Ectodermal cell (in vitro differentiated cells): ENCODE data around the gene FARP1.

ENCODE experiments used
- H3K27ac ChIP-seq: 2 replicates; pipeline ENCODE4 v1.7.0; 2013; ENCODE audit warnings: mild to moderate bottlenecking, low read depth, low read length; ENCODE audit not compliant: insufficient read depth, poor library complexity, severe bottlenecking
- H3K27me3 ChIP-seq: 2 replicates; pipeline ENCODE4 v1.7.0; 2013; ENCODE audit warnings: mild to moderate bottlenecking, low read length; ENCODE audit not compliant: insufficient read depth, control insufficient read depth, poor library complexity, severe bottlenecking
- H3K36me3 ChIP-seq: one replicate; pipeline ENCODE4 v1.7.0; 2013; ENCODE audit warnings: low read length; ENCODE audit not compliant: control insufficient read depth, insufficient read depth
- H3K4me1 ChIP-seq: one replicate; pipeline ENCODE4 v1.7.0; 2013; ENCODE audit warnings: low read length; ENCODE audit not compliant: control insufficient read depth, insufficient read depth
- H3K4me3 ChIP-seq: 2 replicates; pipeline ENCODE4 v1.7.0; 2013; ENCODE audit warnings: low read depth, low read length, control low read depth; ENCODE audit not compliant: insufficient read depth
- H3K9me3 ChIP-seq: 2 replicates; pipeline ENCODE4 v1.7.0; 2013; ENCODE audit warnings: mild to moderate bottlenecking, low read length, moderate library complexity; ENCODE audit not compliant: control insufficient read depth
- WGBS, 2 experiments: methylation state at CpG; one replicate each; pipeline ENCODE4 v1.1.7; 2013; ENCODE audit warnings: missing lambda C conversion rate in 2 of 2; 5-methylcytosine and 5-hydroxymethylcytosine counted together

Gene FARP1

DNA sequence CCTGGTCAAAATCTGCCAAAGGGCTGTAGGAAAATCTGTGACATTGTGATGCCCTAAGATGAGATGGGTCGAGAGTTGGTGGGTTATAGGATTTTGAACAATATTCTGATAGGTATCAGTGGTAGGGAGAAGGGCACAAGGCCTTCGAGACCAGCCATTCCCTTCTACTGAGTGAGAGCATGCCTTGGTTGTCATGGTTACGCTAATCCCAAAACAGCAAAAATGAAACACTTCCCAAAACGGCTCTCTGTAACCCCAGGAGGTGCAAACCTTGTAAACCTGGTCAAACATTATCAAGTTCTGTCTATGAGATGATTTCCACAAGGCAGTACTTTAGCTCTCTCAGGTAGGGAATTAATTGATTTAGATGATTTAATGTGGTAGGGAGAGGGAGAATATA lies 192.8 kb downstream of the FARP1 start:
- no peak overlapping the region for H3K4me3 ChIP-seq
- peaks cover 10% of the 10 kb centered on the region for H3K4me1 ChIP-seq
- no peak overlapping the region for H3K27ac ChIP-seq
- no peaks in the 10 kb centered on the region for H3K27me3 ChIP-seq
- no peaks in the 10 kb centered on the region for H3K36me3 ChIP-seq
- 85 to 87% methylated on average over 4 of the region's 4 CpGs for WGBS, 2 experiments
- no peaks in the 10 kb centered on the region for H3K9me3 ChIP-seq

DNA sequence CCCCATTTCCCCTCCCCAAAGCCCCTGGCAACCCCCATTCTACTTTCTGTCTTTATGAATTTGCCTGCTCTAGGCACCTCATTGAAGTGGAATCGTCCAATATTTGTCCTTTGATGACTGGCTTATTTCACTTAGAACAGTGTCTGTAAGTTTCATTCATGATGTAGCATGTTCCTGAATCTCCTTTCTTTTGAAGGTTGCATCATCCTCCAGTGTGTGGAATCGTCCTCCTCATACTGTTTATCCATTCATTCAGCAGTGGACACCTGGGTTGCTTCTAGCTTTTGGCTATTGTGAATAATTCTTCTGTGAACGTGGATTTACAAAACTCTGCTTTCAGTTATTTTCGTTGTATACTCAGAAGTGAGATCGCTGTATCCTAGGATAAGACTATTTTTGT lies 195.4 kb downstream of the FARP1 start:
- Histone ChIP-seq H3K27me3 (no peaks in the 10 kb centered on the region), H3K27ac (no peak overlapping the region), H3K4me1 (peaks cover 2% of the 10 kb centered on the region), H3K4me3 (no peak overlapping the region), H3K36me3 (no peaks in the 10 kb centered on the region), H3K9me3 (no peaks in the 10 kb centered on the region)
- WGBS, 2 experiments, result 91 to 95% methylated on average over 5 of the region's 5 CpGs

DNA sequence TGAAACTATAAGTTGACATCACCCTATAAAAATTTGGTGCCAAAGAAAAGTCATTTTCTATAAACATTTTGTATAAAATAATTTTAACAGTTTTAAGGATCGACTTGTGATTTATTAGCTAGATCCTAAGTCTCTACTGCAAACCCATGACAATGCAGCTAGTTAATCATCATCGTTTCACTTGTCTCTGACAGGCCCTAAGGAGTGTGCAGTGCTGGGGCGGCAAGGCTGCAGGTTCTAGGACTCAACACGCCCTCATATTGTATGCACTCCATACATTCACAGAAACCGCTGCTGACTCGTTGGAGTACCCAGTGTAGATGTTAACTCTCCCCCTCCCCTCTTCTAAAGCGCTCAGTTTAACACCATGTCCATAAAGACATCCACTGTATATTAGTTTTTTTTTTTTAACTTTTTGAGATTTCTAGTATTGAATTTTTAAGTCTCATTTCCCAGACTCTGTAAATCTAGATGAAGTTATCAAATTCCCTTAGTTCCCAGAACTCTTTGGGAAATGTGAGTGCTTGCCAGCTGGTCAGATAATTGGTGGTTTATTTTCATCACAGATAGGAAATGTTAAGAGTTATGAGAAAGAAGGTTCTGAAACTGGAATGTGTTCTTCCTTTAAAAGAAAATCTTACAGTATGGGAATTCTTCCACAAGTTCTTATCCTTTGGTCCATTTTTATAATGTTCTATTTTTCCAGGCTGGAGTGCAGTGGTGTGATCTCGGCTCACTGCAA lies 197.0 kb downstream of the FARP1 start:
- Histone ChIP-seq H3K9me3 (no peaks in the 10 kb centered on the region), H3K4me1 (no peaks in the 10 kb centered on the region), H3K27me3 (no peaks in the 10 kb centered on the region), H3K4me3 (no peak overlapping the region), H3K36me3 (no peaks in the 10 kb centered on the region), H3K27ac (no peak overlapping the region)
- WGBS, 2 experiments, result 96% methylated on average over 7 of the region's 8 CpGs

DNA sequence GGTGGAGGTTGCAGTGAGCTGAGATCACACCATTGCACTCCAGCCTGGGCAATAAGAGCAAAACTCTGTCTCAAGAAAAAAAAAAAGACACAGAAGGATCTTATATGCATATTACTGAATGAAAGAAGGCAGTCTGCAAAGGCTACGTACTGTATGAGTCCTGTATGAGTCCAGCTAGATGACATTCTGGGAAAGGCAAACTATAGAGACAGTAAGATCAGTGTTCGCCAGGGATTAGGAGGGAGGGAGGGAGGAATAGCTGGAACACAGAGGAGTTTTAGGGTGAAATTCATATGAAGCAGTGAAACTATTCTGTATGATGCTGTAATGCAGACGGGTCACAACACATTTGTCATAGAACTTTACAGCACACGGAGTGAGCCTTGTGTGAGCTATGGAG lies 200.1 kb downstream of the FARP1 start:
- 91 to 94% methylated on average over 4 of the region's 4 CpGs for WGBS, 2 experiments
- Histone ChIP-seq H3K4me3 (no peak overlapping the region), H3K36me3 (no peaks in the 10 kb centered on the region), H3K4me1 (no peaks in the 10 kb centered on the region), H3K9me3 (no peaks in the 10 kb centered on the region), H3K27ac (no peak overlapping the region), H3K27me3 (no peaks in the 10 kb centered on the region)

DNA sequence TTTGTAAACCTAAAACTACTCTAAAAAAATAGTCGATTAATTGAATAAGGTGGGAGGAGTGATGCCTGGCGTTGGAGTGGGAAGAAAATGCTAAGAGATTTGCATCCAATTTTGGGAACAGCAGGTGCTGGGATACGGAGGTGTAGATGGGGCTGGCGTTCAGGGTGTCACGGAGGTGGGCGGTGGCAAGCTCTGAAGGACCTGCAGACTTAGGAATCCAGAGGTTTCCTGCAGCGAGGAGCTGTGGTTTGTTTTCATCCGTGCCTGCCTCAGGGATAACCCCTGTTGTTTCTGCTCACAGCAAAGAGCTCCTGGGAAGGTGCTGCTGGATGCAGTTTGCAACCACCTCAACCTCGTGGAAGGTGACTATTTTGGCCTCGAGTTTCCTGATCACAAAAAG lies 200.6 kb downstream of the FARP1 start:
- no peaks in the 10 kb centered on the region for H3K4me1 ChIP-seq
- H3K9me3 ChIP-seq, result no peaks in the 10 kb centered on the region
- no peaks in the 10 kb centered on the region for H3K36me3 ChIP-seq
- 62% methylated on average over 10 of the region's 10 CpGs for WGBS, 2 experiments
- H3K27ac ChIP-seq, result no peak overlapping the region
- H3K4me3 ChIP-seq, result no peak overlapping the region
- H3K27me3 ChIP-seq, result no peaks in the 10 kb centered on the region

DNA sequence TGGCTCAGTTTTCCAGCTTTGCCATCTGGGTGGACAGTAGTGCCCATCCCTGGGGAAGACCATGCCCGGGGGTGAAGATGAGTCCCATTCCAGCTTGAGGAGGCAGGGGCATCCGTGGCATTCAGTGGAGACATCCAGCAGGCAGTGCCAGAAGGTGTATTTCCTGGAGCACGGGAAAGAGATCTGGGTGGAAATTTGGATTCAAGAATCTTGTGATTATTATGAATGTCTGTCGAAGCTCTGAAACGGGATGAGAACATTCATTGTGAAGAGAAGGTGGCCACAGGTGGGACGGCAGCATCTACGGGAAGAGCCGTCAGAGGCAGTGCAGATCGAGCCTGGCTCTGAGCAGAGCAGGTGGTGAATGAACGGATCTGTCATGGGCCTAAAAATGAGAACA lies 201.5 kb downstream of the FARP1 start:
- 91 to 94% methylated on average over 10 of the region's 10 CpGs for WGBS, 2 experiments
- Histone ChIP-seq H3K27ac (no peak overlapping the region), H3K4me1 (no peaks in the 10 kb centered on the region), H3K27me3 (no peaks in the 10 kb centered on the region), H3K9me3 (no peaks in the 10 kb centered on the region), H3K4me3 (no peak overlapping the region), H3K36me3 (no peaks in the 10 kb centered on the region)

DNA sequence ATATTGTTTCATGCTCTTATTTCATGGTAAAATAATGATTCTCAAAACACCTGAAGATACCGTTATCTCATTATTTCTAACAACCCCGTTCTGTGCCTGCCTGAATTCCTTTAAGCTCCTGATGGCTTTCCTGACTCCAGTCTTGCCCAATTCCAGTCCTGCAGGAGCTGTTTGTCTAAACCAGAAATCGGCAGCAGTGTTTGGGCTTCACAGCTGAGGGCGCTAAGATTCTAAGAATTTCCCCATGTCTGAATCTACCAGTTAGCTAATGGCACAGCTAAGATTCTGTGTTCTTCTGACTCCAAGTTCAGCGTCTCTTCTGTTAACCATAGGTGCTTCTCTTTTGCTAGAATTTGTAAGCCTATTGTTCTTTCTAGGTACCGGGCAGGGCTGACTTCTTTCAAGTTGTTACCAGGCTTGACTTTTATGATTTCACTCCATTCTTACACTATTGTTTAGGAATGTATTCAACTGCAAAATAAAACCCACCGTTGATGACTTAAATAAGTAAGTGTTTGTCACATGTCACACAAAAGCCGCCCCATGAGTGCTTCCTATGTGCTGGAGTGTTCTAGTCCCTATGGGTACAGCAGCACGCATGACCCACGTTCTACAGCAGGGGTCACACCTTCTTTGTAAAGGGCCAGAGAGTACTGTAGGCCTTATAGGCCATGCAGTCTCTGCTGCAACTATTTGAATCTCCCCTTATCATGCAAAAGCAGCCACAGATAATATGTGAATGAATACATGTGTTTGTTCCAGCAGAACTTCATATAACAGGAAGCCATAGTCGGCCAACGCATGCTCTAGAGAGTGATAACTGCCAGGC lies 202.4 kb downstream of the FARP1 start:
- Histone ChIP-seq H3K36me3 (no peaks in the 10 kb centered on the region), H3K4me1 (no peaks in the 10 kb centered on the region), H3K4me3 (no peak overlapping the region), H3K27ac (no peak overlapping the region), H3K27me3 (no peaks in the 10 kb centered on the region), H3K9me3 (no peaks in the 10 kb centered on the region)
- 91 to 92% methylated on average over 12 of the region's 12 CpGs for WGBS, 2 experiments

DNA sequence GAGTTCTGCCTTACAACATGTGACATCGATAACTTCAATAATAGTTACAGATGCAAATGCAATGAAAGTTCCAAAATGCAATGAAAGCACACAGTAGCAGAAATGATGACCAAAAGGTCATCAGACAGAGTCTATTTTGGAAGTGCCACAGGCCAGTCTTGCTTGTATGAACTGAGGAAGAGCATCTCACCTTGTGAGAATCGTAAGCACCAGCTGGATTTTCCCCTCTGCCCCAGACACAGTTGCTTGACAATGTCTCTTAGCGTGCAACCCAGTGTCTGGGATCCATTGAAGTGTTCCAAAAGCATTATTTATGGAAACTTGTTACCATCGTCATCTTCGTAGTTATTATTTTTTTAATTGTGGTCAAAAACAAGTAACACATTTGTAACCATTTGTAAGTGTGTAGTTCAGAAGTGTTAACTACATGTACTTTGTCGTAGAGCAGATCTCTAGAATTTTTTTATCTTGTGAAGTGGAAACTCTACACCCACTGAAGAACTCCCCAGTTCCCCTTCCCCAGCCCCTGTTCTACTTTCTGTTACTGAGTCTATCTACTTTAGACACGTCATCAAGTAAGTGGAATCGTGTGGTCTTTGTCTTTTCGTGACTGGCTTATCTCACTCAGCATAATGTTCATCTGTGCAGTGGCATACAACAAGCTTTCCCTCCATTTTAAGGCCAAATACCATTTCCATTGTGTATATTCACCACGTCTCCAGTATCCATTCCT lies 204.2 kb downstream of the FARP1 start:
- H3K4me3 ChIP-seq, result no peak overlapping the region
- H3K27me3 ChIP-seq, result no peaks in the 10 kb centered on the region
- 95 to 97% methylated on average over 8 to 10 of the region's 10 CpGs for WGBS, 2 experiments
- H3K4me1 ChIP-seq, result no peaks in the 10 kb centered on the region
- H3K27ac ChIP-seq, result no peak overlapping the region
- no peaks in the 10 kb centered on the region for H3K36me3 ChIP-seq
- no peaks in the 10 kb centered on the region for H3K9me3 ChIP-seq

DNA sequence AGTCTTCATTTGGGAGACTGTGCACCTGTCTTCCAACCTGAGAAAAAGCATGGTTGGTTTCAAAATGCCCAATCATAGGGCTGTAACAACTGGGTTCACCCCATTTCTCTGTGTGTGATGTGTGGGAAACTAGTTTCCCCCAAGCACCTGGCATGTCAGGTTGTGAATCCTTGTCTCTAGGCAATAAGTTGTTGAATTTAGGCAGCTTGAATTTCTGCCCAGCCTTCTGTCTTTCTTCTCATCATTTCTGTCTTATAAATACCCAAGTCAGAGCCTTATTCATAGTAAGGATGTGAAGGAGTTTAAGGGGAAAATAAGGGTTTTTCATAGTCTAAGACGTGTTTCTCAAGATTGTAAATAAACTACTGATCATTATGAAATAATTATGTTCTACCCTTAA lies 204.9 kb downstream of the FARP1 start:
- no CpG with 5 or more reads among the region's 1 CpG for WGBS, 2 experiments
- no peaks in the 10 kb centered on the region for H3K27me3 ChIP-seq
- no peak overlapping the region for H3K4me3 ChIP-seq
- no peaks in the 10 kb centered on the region for H3K9me3 ChIP-seq
- H3K27ac ChIP-seq, result no peak overlapping the region
- no peaks in the 10 kb centered on the region for H3K36me3 ChIP-seq
- H3K4me1 ChIP-seq, result no peaks in the 10 kb centered on the region
